Suppressor macrophage (primary cell): Measurements from ENCODE around the gene SCLT1.

ENCODE experiments used
- DNase-seq, 4 experiments: peaks; one replicate each; pipeline ENCODE4 v3.0.0-alpha.2; 2020 to 2022

SCLT1 gene

GRCh38 chr4:128837198-128837597 is 256.1 kb downstream of the SCLT1 start:
- DNase-seq = no peak

- DNase-seq = no peak
These were observed 257.7 kb downstream of the SCLT1 start for GRCh38 chr4:128835498-128836222.
